ENCODE results near the gene GCFC2.
"Not testable (repeated sequence)": the region's sequence is repeated elsewhere in the genome, so short reads cannot be mapped to it uniquely, and the experiment has no call there.

The GCFC2 gene

DNA sequence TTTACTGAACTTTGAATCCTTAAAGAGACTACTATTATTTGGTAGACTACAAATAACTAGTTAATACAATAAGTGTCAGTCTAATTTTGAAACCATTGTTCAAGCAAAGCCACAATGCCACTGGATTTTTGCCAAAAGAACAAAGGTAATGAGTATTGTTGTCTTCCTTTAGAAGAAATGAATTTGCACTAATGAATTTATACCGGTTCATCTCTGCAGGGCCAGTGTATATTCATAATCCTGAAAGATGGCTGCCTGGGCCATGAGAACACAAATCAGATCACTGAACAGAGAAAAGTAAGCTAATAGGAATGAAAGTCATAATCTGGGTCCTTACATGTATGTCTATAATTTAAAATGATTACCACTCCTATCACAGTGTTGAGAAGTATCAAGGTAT lies 31.2 kb downstream of the GCFC2 start:
- no peak for DNase-seq (ENCODE audit: low spot score)

DNA sequence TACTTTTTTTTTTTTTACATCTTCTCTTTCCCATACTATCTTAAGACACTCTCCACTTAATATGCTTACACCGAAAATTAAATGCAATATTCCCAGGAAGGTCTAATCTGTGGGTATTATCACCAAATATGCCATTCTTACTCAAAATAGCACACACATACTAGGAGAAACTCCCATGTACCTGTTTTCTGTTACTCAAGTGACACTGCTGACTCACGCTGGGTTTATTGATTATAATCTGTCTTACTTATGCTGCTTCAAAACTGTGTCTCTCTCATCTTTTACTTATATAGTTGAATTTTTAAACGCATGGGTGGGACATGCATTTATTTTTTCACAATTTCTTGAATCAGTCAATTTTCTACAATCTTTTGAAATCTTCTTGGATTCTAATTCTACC lies 34.3 kb downstream of the GCFC2 start:
- DNase-seq (ENCODE audit: low spot score): no peak

DNA sequence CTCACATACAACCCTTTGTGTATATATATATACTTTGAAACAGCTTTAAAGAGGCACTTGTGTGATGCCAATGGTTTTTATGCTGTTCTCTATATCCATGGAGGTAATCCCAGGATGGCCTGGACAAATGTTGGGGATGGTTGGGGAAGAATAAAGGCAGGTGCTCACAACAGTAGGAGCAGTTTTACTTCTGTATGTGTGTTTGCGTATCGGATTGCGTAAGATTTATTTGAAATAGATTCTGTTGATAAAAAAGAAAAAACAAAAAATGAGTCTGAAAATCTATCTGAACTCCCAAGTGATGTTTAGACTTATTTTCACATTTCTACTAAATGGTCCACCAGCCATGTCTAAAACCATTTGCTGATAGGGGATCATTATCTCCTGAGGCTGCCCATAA lies 34.8 kb downstream of the GCFC2 start:
- DNase-seq (ENCODE audit: low spot score): no peak

DNA sequence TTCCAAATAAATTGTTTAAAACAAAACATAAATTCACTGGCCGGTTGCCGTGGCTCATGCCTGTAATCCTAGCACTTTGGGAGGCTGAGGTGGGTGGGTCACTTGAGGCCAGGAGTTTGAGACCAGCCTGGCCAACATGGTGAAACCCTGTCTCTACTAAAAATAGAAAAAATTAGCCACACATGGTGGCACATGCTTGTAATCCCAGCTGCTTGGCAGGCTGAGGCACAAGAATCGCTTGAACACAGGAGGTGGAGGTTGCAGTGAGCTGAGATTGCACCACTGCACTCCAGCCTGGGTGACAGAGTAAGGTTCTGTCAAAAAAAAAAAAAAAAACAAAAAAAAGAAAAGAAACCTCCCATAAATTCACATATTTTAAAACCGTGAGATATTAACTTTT lies 35.3 kb downstream of the GCFC2 start:
- DNase-seq (ENCODE audit: low spot score): not testable (repeated sequence)

DNA sequence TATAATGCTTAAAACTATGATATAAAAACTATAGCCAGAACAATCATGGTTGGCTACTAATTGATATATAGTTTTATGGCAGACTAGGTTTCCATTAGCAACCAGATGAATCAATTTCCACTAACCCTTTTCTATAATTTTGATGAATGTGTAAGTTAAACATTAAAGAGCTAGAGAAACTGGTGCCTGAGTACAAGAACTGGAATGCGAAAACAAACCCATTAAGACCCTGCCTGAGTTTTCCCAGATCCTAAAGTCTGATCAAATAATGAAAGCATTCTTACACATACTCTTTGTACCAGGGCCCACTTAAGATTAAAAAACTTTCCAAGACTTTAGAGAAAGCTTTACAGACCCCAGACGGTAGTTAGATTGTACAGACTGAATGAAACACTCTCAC lies 42.8 kb downstream of the GCFC2 start:
- DNase-seq (ENCODE audit: low spot score): no peak

DNA sequence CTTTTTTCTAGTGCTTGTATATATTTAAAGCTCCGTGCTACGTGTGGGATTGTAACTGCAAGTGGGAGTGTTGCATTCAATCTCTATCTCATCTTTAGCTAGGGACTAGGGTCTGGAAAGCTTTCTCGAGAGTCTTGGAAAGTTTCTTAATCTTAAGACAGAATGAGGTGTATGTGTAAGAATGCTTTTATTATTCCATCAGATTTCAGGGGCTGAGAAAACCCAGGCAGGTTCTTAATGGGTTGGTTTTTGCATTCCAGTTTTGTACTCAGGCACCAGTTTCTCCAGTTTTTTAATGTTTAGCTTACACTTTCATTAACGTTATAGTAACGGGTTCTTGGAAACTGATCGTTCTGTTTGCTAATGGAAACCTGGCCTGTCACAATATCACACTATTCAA lies 43.8 kb downstream of the GCFC2 start:
- DNase-seq (ENCODE audit: low spot score): no peak

DNA sequence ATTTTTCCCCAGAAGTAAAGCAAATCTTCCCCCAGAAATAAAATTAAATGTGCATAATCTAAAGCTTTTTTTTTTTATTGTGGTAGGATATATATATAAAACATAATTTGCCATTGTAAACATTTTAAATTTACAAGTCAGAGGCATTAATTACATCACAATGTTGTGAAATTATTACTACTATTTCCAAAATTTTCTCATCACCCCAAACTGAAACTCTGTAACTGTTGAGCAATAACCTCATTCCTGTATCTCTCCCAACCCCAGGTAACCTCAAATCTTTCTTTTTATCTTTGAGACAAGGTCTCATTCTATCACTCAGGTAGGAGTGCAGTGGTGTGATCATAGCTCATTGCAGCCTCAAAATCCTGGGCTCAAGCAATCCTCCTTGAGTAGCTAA lies 52.9 kb downstream of the GCFC2 start:
- DNase-seq (ENCODE audit: low spot score): no peak

DNA sequence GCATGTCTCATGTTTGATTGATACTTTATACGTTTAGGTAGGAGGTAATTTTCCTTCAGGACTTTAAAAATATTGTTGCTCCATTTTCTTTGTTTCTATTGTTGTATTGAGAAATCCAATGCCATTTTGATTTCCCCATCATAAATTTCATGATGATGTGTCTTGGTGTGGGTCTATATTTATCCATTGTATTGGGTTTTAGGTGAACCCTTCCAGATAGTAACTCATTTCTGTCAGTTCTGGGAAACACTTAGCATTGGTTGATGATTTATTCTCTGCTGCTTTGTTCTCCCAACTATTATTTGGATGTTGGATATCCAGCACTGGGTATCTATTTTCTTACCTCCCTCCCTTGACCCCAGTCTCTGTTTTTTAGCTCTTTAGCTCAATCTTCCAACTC lies 54.2 kb downstream of the GCFC2 start:
- DNase-seq (ENCODE audit: low spot score): no peak

DNA sequence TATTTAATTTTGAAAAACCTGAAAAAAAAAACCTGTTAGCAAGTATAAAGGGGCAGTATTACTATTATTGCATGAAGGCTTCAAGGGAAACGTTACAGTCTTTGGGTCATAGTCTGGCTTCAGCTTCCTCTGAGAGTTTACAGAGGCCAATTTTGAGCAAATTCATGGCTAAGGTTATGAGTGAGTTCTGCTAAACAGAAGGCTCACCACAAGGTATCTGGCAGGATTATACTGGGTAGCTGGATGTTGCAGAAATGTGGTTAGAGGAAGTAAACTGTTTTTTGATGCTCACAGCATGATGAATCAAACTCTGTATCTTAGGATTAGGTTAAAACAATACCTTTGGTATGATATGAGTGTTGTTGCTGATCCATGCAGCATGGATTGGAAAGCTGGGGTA lies 54.9 kb downstream of the GCFC2 start:
- DNase-seq (ENCODE audit: low spot score): no peak

DNA sequence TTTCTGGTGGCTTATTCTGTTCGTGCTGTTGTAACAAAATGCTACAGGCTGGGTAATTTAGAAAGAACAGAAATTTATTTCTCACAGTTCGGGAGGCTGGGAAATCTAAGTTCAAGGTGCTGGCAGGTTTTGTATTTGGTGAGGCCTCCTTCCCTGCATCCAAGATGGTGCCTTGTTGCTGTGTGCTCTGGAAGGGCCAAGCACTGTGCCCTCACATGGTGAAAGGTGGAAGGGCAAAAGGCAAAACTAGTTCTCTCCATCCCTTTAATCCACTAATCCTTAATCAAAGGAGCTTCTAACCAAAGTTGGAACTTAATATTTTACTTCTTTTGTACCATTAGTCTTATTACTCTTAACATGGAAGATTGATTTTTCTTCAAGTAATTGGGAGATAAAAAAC lies 56.7 kb downstream of the GCFC2 start:
- no peak for DNase-seq (ENCODE audit: low spot score)

DNA sequence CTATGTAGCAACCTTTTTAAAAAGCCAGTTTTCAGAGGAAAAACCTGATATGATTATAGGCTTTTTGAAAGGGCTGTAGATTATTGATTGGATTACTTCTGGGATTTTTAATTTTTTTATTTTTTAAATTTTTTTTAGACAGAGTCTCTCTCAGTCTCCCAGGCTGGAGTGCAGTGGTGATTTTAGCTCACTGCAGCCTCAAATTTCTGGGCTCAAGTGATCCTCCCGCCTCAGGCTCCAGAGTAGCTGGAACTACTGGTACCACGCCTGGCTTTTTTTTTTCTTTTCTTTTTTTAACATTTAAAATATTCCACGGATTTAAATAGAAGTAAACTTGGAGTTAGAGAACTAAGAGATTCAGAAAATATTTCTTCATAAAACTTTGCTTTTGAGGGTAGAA lies 62.9 kb downstream of the GCFC2 start:
- DNase-seq (ENCODE audit: low spot score): no peak

DNA sequence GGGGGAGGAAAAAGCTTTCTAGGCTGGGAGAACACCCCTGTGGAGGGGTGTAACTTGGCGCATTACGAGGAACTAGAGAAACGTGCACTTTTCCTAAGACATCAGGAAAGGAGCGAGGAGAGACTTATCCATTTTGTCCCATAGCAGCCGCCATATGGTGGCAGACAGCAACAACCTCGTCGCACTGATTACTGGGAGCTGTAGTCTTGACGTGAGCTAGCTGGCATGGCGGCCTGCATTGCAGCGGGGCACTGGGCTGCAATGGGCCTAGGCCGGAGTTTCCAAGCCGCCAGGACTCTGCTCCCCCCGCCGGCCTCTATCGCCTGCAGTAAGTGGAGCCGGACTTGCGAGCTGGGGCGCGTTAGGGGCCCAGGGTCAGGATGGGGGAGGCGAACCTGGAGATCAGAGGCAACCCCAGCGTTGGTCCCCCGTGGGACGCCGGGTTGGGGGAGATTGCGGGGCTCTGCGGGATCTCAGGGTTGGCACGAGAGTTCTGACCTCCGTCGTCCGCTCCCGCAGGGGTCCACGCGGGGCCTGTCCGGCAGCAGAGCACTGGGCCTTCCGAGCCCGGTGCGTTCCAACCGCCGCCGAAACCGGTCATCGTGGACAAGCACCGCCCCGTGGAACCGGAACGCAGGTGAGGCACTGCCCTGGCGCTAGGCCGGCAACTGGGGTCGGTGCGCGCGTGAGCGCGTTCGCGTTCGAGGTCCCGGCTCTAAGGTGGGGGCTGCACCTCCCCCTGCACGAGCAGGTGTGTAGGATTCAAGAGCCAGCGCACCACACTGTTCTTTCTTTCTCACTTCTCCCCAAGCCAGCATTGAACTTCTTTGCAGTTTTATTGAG lies 63.9 kb downstream of the GCFC2 start, which contains the start of gene MRPL19:
Gene MRPL19 (plus strand): TSS at position 201 of the 843 bp plus-strand sequence. CDS start 25 bp downstream, at position 226.
- DNase-seq (ENCODE audit: low spot score): peak; percentile 93

DNA sequence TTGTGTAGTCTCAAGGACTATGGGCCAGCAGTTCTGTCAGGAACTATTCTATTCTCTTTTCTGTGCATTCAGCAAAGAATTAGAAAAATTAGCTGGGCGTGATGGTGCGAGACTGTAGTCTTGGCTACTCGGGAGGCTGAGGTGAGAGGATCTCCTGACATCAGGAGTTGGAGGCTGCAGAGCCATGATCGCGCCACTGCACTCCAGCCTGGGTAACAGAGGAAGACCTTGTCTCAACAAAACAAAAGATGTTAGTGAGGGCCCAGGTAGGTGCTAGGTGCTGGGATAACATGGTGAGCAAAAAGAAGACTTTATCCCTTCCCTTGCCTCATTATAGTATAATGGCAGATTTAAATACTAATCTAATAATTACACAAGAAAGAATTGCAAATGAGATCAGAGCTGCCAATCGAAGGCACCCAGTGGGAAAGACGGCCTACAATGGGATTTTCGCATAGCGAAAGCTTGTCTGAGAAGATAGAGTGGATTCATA lies 64.6 kb downstream of the GCFC2 start:
- no peak for DNase-seq (ENCODE audit: low spot score)

DNA sequence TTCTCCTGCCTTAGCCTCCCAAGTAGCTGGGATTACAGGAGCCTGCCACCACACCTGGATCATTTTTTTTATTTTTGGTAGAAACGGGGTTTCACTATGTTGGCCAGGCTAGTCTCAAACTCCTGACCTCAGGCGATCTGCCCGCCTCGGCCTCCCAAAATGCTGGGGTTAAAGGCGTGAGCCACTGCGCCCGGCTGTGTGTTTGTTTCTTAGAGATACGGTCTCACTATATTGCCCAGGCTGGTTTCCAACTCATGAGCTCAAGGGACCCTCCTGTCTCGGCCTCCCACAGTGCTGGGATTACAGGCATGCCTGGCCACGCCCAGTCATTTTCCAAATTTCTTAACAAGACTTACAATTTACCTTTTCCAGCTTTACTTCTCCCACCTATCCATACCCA lies 65.1 kb downstream of the GCFC2 start:
- no peak for DNase-seq (ENCODE audit: low spot score)

DNA sequence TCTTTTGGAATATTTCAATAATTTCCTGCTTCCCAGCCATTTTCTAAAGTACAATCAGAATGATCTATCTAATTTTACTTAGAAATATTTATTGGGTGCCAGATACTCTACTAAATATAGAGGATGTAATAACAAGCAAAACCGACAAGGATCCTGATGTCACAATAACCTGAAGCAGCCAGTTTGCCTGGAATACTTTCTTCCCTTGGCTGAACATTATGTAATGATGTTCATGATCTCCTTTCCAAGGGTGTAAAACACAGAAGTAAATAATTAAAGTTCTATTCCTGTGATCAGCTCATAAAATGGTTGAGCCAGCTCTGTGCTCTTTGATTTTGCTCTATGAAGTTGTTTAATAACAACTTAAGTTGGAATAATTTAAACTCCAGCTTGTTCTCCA lies 66.7 kb downstream of the GCFC2 start:
- DNase-seq (ENCODE audit: low spot score): no peak

DNA sequence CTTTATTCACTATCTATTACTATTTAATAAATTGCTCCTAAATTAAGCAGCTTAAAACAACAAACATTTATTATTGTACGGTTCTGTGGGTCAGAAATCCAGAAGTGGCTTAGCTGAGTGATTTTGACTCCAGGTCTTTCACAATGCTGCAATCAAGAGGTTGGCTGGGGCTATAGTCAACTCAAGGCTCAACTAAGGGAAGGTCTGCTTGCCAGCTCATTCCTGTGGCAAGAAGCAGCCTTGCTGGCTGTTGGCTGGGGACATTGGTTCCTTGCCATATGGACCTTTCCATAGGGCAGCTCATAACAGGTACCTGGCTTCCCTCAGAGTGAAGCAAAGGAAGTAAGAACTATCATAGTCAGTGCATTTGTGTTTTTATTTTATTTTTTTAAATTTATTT lies 69.1 kb downstream of the GCFC2 start:
- DNase-seq (ENCODE audit: low spot score): peak; percentile 17

DNA sequence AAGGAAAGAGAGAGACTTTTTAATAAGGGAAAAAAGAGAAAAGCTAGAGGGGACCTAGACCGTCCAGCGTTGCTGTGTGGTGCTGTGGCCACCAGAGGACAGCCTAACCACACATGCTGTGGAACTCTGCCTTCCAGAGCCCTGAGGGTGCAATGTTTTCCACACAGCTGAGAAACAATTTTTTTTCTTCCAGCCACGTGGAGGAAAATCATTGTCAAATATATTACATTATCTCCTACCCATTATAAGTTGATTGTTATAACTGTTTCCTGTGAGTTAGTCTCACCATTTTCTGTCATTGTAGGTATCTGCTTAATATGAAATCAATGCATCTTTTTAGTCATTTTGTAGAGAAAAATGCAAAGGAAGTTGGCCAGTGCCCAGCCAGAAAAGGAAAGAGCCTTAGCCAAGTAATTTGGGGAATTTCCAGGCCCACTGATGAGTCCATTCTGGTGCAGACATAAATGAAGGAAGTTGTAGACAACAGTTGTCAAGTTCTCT lies 70.0 kb downstream of the GCFC2 start:
- peak; percentile 77 for DNase-seq (ENCODE audit: low spot score)

DNA sequence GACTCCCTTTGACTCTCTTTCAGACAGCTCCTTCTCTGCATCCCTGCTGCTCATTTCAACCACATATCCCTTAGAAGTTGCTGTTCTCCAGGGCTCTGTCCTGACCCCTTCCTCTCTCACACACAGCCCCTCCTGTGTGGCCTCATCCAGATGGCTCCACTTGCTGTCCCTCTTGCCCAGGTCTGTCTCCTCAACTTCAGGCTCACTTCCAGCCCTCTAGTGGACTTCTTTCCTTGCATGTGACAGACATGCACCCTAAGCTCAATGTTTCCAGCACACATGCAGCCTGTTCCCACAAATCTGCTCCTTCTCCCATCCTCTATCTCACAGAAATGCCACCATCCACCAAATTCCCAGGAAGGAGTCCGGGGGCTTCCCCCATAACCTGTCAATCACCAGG lies 73.1 kb downstream of the GCFC2 start:
- DNase-seq (ENCODE audit: low spot score): no peak

DNA sequence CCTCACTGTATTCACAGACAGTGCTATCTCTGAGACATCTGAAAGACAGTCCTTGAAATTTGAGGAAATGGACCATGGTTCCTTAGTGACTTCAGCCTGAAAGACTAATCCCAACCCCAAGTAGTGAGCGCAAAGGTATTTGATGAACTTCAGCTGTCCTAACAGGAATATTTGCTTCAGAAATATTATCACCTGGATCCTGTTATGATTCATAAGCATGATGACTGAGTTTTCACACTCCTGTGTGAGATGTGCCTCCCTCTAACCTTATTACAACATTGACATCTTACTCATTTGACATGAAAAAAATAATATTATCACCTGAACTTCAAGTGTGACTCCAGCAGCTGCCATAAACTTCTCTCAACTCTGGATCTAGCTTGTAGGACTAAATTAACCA lies 75.8 kb downstream of the GCFC2 start:
- no peak for DNase-seq (ENCODE audit: low spot score)

DNA sequence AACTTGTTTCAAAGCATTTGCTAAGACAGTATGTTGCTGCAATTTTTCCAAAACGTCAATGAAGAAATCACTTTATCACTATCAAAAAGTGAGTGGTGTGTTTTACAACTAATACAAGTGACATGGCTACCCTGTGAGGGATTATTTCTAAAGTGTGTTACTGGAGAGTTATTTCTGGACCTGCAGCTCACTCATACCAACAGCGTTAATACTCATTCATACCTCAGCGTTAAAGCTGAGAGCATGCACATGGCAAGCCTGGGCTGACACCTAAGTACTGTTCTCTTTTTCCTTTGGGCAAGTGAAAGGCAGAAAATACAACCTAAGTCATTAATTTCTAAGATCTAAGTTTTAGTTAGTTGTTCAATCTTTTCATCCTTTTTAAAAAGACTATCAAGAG lies 77.1 kb downstream of the GCFC2 start:
- DNase-seq (ENCODE audit: low spot score): no peak

DNA sequence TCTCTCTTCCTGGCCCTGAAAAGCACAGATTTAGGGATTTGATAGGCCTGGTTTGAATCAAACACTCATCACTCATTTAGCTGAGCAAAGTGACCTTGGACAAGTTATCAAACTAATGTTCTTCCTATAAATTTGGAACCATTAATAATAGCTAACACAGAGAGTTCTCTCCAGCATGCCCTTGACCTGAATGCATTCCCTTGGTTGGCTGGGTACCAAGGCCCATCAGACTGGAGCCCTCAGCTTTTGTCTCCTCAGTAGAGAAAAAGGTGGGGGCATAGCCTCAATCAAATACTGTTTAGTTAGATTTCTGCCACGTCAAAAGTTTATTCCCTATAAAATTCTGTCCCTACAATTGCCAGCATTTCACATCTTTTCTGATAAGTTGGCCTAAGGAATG lies 77.9 kb downstream of the GCFC2 start:
- DNase-seq (ENCODE audit: low spot score): no peak

DNA sequence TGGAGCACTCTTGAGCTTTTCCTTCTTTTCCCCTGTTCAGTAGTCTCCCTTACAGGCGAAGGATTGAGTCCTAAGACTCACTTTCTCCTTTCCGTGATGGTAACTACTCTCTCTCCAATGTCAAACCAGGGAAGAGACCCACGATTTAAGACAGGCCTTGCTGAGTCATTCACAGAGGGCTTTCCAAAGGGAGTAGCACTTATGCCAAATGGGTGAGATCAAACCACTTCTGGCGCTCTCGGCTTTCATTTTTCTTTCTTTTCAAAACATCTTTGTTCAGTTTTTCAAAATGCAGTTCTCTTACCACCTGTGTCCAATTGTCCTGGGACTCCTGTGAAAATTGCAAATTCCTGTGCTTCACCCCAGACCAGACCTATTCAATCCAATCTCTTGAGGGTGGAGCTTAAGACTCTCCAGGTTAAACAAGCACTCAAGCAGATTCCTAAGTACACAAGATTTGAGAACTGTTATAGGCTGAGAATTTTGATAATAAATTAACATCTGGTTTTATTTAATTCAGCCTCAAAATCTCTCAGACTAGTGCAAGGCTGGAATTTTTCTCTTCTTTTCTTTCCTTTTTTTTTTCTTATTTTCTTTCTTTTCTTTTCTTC lies 78.5 kb downstream of the GCFC2 start:
- peak; percentile 47 for DNase-seq (ENCODE audit: low spot score)

DNA sequence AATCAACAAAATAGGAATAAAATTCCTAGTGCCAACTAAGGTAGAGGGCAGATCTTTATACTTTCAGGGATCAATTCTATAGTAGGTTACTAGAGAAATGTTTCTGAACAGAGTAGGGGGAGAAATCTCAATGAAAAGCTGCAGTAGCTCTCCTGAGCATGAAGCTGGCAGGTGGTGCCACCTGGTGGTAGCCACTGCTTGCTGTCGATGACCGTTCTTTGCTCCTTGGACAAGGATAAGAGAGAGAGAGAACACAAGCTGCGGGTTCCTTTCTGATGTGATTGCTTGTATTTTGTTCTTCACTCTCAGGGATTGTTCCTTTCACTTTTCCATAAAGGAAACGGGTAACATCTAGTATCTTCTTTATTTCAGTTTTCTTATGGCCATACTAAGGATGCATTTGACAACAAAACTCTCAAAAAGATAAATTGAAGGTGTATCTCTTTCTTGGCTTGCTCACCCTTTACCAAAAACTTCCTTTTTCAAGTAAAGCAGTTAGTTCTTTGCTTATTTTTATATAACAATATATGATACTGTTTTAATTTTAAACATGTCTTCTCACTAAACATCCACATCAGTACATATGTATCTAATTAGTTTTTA lies 82.7 kb downstream of the GCFC2 start:
- peak; percentile 61 for DNase-seq (ENCODE audit: low spot score)

Data from GM03348 (cell line).